ENCODE measurements around the gene FRYL.

GRCh38 chr4:48654015-48654664 is 125.9 kb downstream of the FRYL start:
- TF ChIP-seq POLR2AphosphoS5 (IDR thresholded peaks at IDR 0.05; ENCODE audit: borderline replicate concordance, low read depth, low read length), result no peak
- TF ChIP-seq EZH2 (IDR thresholded peaks at IDR 0.05), result no peak
- no peak for TF ChIP-seq FOXP2 (optimal IDR thresholded peaks at IDR 0.05; ENCODE audit: control extremely low read depth, extremely low read length, insufficient read depth)

All from SK-N-MC (cell line).